BLaER1 (cell line): ENCODE measurements around the gene ITGA11.

Experiments
- H3K27ac ChIP-seq: shearing (Covaris generic); formaldehyde crosslinking; 2 replicates; pipeline ENCODE4 v1.8.1; 2022
- H3K27me3 ChIP-seq: shearing (Covaris generic); formaldehyde crosslinking; 2 replicates; pipeline ENCODE4 v1.8.1; 2022
- H3K36me3 ChIP-seq: shearing (Covaris generic); formaldehyde crosslinking; 2 replicates; pipeline ENCODE4 v1.8.1; 2022
- H3K4me1 ChIP-seq: shearing (Covaris generic); formaldehyde crosslinking; 2 replicates; pipeline ENCODE4 v1.8.1; 2022
- H3K4me2 ChIP-seq: shearing (Covaris generic); formaldehyde crosslinking; 2 replicates; pipeline ENCODE4 v1.8.1; 2022
- H3K4me3 ChIP-seq: shearing (Covaris generic); formaldehyde crosslinking; 2 replicates; pipeline ENCODE4 v1.8.1; 2022
- H3K9ac ChIP-seq: shearing (Covaris generic); formaldehyde crosslinking; 2 replicates; pipeline ENCODE4 v1.8.1; 2022
- H3K9me3 ChIP-seq: shearing (Covaris generic); formaldehyde crosslinking; 2 replicates; pipeline ENCODE4 v1.8.1; 2022
- H4K20me1 ChIP-seq: shearing (Covaris generic); formaldehyde crosslinking; 2 replicates; pipeline ENCODE4 v1.8.1; 2022
- Cebpa-rat ChIP-seq: shearing (Covaris generic); IDR thresholded peaks from 2 replicates; pipeline ENCODE4 v1.8.1; 2022

Gene ITGA11

GRCh38 chr15:68303560-68304436, 128.2 kb downstream of the ITGA11 start:
- Histone ChIP-seq H3K4me3 (no peak overlapping the region), H3K36me3 (no peaks in the 10 kb centered on the region; the same call in 1 of the 2 replicates), H3K27ac (no peak overlapping the region), H3K4me2 (no peak overlapping the region), H4K20me1 (no peaks in the 10 kb centered on the region), H3K9ac (0 out of 2 replicates have a peak overlapping the region, but pooled peaks have one; percentile 19), H3K27me3 (no peaks in the 10 kb centered on the region), H3K9me3 (no peaks in the 10 kb centered on the region), H3K4me1 (peaks cover 20% of the 10 kb centered on the region)
- TF ChIP-seq Cebpa-rat = no peak

DNA sequence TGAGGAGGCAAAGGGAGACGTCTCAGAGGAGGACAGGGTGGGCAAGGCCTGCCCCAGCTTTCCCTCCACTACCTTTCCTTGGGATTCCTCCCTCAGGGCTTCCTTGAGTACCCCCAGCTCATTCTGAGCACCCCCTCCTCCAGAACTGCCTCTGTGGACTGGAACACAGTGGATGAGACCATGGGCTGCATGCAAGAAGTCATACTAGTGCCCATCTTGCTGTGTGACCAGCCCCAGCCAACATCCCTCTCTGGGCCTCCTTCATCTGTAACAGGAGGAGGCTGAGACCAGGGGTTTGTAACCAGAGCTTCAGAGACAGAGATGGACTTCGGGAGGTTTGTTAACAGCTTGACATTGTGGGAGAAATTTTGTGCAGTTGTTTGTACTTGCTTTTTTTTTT, 128.8 kb downstream of the ITGA11 start:
- peaks cover 27% of the 10 kb centered on the region for H3K4me1 ChIP-seq

DNA sequence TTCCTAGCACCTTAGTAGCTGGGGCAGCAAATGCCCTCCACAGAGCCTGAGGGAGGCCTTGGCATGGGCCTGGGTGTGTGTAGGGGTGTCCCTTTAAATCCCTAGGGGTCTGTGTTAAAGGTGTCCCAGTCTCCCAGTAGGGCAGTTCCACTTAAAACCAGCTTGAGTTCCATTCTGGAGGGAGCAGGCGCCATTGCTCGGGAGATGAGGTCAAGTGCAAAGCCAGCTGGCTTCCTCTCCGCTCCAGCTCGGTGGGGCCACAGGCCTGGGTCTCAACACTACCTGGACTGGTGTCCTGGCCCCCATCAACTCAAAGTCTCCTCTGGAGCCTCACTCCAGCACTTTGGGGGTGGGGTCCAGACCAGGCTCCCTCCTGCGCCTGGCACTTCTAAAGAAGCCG, 129.2 kb downstream of the ITGA11 start:
- Histone ChIP-seq H3K27ac (no peak overlapping the region), H3K4me2 (no peak overlapping the region), H3K36me3 (no peaks in the 10 kb centered on the region; the same call in 1 of the 2 replicates), H3K9ac (no peak overlapping the region), H3K4me1 (peaks cover 29% of the 10 kb centered on the region), H3K4me3 (no peak overlapping the region), H4K20me1 (no peaks in the 10 kb centered on the region), H3K9me3 (no peaks in the 10 kb centered on the region), H3K27me3 (no peaks in the 10 kb centered on the region)
- no peak for TF ChIP-seq Cebpa-rat

More for the DNA sequence above, 128.8 kb downstream of the ITGA11 start:
- Histone ChIP-seq H4K20me1 (no peaks in the 10 kb centered on the region), H3K27ac (no peak overlapping the region), H3K4me2 (no peak overlapping the region), H3K27me3 (no peaks in the 10 kb centered on the region), H3K9ac (no peak overlapping the region), H3K4me3 (no peak overlapping the region), H3K36me3 (no peaks in the 10 kb centered on the region; the same call in 1 of the 2 replicates), H3K9me3 (no peaks in the 10 kb centered on the region)
- TF ChIP-seq Cebpa-rat = no peak

GRCh38 chr15:68301301-68301700, 130.7 kb downstream of the ITGA11 start:
- Histone ChIP-seq H3K4me2 (no peak overlapping the region), H3K27ac (no peak overlapping the region), H3K9me3 (no peaks in the 10 kb centered on the region), H3K9ac (no peak overlapping the region), H4K20me1 (no peaks in the 10 kb centered on the region), H3K36me3 (peaks cover 4% of the 10 kb centered on the region), H3K4me3 (no peak overlapping the region), H3K27me3 (no peaks in the 10 kb centered on the region), H3K4me1 (peaks cover 22% of the 10 kb centered on the region)
- TF ChIP-seq Cebpa-rat = no peak

DNA sequence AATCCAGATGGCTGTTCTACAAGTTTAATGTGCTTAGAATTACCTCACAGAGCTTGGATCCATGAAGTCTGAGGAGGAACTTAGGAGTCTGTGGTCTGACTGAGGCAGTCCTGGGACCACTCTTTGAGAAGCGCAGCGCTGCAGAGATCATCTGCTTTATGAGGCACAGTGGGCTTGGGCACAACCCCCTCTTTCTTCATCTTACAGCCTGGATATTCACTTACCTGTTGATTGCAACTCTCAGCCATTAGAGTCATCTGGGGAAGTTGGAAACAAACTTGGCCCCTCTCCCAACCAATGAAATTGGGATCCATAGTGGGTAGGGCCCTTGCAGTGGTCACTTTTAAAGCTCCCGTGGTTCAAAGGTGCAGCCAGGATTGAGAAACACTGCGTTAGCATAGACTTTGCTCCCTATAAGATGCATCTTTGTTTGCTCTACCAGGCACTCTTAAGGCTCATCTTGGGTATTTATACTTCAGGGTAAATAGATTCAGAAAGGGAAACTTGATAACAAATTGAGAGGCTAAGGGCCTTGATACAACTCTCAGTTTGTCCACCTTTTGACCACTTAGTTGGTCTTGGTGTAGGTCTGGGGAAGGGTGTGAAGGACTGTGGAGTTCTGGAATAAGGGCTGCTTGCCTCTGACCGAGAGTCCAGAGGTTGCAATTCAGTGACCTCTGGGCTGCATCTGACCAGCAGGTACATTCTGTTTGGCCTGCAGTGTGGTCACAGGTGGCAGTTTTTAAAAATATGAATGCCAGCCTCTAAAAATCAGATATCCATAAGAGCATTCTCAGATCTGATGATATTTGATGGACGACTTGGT, 131.6 kb downstream of the ITGA11 start:
- no peak for TF ChIP-seq Cebpa-rat
- H3K4me1 ChIP-seq = peaks cover 21% of the 10 kb centered on the region
- no peak overlapping the region for H3K4me2 ChIP-seq
- H3K4me3 ChIP-seq = no peak overlapping the region
- H4K20me1 ChIP-seq = peaks cover 4% of the 10 kb centered on the region; the same call in 1 of the 2 replicates
- no peak overlapping the region for H3K27ac ChIP-seq
- peaks cover 6% of the 10 kb centered on the region for H3K36me3 ChIP-seq
- H3K27me3 ChIP-seq = no peaks in the 10 kb centered on the region
- H3K9me3 ChIP-seq = no peaks in the 10 kb centered on the region
- H3K9ac ChIP-seq = no peak overlapping the region

GRCh38 chr15:68299436-68299835, 132.5 kb downstream of the ITGA11 start:
- H3K36me3 ChIP-seq = peaks cover 7% of the 10 kb centered on the region; the same call in 1 of the 2 replicates
- H3K9ac ChIP-seq = peak overlapping the region; percentile 59
- no peaks in the 10 kb centered on the region for H3K9me3 ChIP-seq
- peak overlapping the region; percentile 55 for H3K4me3 ChIP-seq
- peak overlapping the region; percentile 85 for H3K4me2 ChIP-seq
- peak overlapping the region; percentile 60 for H3K27ac ChIP-seq
- H3K27me3 ChIP-seq = no peaks in the 10 kb centered on the region
- H4K20me1 ChIP-seq = peaks cover 11% of the 10 kb centered on the region; the same call in 1 of the 2 replicates
- peaks cover 21% of the 10 kb centered on the region for H3K4me1 ChIP-seq
- TF ChIP-seq Cebpa-rat = no peak

DNA sequence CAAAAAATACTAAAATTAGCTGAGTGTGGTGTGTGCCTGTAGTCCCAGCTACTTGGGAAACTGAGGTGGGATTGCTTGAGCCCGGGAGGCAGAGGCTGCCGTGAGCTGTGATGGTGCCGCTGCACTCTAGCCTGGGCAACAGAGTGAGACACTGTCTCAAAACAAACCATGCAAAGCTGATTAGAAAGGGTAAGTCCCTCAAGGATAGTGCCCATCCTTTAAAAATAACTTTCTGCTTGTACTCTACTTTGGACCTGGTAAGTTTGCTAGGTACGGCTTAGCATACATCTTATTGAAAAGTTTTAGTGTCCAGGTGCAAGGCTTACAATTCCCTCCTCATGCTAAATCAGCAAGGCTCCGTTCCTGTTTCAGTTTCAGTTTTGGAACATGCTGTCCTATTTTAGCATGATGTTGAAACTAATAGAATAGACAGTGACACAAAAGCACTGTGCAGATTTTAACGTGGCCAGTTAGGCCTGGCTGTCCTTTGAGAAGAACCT, 133.0 kb downstream of the ITGA11 start:
- peak overlapping the region; percentile 59 for H3K9ac ChIP-seq
- TF ChIP-seq Cebpa-rat = no peak

DNA sequence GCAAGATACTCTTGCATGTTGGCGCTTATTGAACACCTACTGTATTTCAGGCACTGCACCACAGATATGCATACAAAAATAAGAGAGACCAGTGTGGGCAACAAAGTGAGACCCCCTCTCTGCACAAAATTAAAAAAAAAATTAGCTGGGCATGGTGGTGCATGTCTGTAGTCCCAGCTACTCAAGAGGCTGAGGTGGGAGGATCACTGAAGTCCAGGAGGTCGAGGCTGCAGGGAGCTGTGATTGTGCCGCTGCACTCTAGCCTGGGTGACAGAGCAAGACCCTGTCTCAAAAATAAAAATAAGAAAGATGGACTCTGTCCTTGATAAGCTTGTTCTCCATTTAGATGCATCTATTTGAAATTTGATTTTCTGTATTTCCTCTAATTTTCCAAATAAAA, 133.6 kb downstream of the ITGA11 start:
- Histone ChIP-seq H3K36me3 (peaks cover 11% of the 10 kb centered on the region; the same call in 1 of the 2 replicates), H3K27ac (peak overlapping the region; percentile 60), H3K9ac (peak overlapping the region; percentile 59; the same call in 1 of the 2 replicates), H4K20me1 (peaks cover 11% of the 10 kb centered on the region; the same call in 1 of the 2 replicates), H3K9me3 (no peaks in the 10 kb centered on the region), H3K4me2 (peak overlapping the region; percentile 85), H3K27me3 (no peaks in the 10 kb centered on the region), H3K4me1 (peaks cover 21% of the 10 kb centered on the region), H3K4me3 (peak overlapping the region; percentile 55; the same call in 1 of the 2 replicates)
- no peak for TF ChIP-seq Cebpa-rat

More for the DNA sequence above, 133.0 kb downstream of the ITGA11 start:
- peaks cover 21% of the 10 kb centered on the region for H3K4me1 ChIP-seq
- peaks cover 10% of the 10 kb centered on the region; the same call in 1 of the 2 replicates for H3K36me3 ChIP-seq
- H3K4me2 ChIP-seq = peak overlapping the region; percentile 85
- H3K4me3 ChIP-seq = peak overlapping the region; percentile 55
- H3K9me3 ChIP-seq = no peaks in the 10 kb centered on the region
- H3K27me3 ChIP-seq = no peaks in the 10 kb centered on the region
- H4K20me1 ChIP-seq = peaks cover 11% of the 10 kb centered on the region; the same call in 1 of the 2 replicates
- H3K27ac ChIP-seq = peak overlapping the region; percentile 60

DNA sequence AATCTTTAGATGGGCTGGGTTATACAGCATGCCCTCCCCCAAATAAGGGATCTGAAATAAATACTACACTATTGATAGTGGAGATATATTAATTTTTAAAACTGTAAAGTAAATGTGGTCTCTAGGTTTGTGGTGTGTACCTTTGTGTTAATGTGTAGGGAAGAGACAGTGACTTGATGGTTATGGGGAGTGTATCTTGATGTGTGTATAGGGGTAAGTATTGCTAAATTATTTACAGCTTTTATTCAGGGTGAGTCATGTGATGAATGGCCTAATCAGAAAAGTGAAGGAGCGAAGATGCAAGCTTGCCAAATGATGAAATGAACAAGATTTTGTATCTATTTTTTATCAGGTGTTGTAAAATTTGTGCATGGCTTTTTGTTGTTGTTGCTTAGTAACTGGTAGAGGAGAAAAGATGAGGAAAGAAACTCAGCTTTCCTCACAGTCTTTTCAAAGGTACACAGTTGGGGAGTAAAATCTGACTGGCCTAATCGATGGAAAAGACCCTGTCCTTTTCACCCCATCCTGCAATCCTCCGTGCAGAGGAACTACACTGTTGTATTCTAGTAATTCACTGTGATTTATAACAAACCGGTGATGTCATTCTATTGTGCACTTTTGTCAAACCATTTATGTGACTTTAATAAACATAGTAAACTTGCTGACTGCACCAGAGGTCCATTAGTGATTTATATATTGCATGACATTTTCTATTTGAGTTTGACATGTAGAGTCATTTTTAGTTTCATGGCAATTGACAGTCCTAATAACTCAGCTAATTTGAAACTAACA, 136.8 kb downstream of the ITGA11 start:
- TF ChIP-seq Cebpa-rat = no peak
- H3K9ac ChIP-seq = no peak overlapping the region
- no peak overlapping the region for H3K4me2 ChIP-seq
- no peak overlapping the region for H3K4me3 ChIP-seq
- no peaks in the 10 kb centered on the region for H3K9me3 ChIP-seq
- peaks cover 21% of the 10 kb centered on the region for H3K4me1 ChIP-seq
- no peaks in the 10 kb centered on the region for H3K27me3 ChIP-seq
- H3K27ac ChIP-seq = no peak overlapping the region
- peaks cover 31% of the 10 kb centered on the region for H3K36me3 ChIP-seq
- H4K20me1 ChIP-seq = peaks cover 42% of the 10 kb centered on the region
